BJ (cell line): ENCODE measurements around the gene REX1BD. TPM values are rescaled to one million over a fixed set of nuclear protein-coding genes. Genes with fewer than 3 reads are reported as not detected.
A peak's percentile ranks its signal among the peaks of the same experiment; 100 is the strongest.

Experiments
- CTCF ChIA-PET: fragments of 350-600 bp; formaldehyde crosslinking; extraction: SDS; loops from one replicate; lab custom pipeline; 2021; ENCODE audit warnings: antibody characterized with exemption, inconsistent platforms; lab: Yijun Ruan, JAX
- POLR2A ChIA-PET: fragments of 300-600 bp; sonication (Branson Sonifier 250); formaldehyde crosslinking; extraction: SDS; loops from one replicate; lab custom pipeline; 2021; ENCODE audit warnings: antibody characterized with exemption; lab: Charles Lee
- DNase-seq: peaks from one replicate; pipeline ENCODE4 v3.0.0-alpha.2; 2011; ENCODE audit warnings: low read depth
- H3K27me3 ChIP-seq: 2 replicates; pipeline ENCODE4 v1.6.0; 2011; ENCODE audit warnings: low read length; ENCODE audit not compliant: control insufficient read depth, insufficient read depth
- H3K36me3 ChIP-seq: 2 replicates; pipeline ENCODE4 v1.5.1; 2011; ENCODE audit warnings: low read length; ENCODE audit not compliant: control insufficient read depth, insufficient read depth
- H3K4me3 ChIP-seq: 2 replicates; pipeline ENCODE4 v1.5.1; 2011; ENCODE audit warnings: low read depth, mild to moderate bottlenecking, control low read depth, low read length
- polyA plus RNA-seq: library from polyadenylated mRNA; depleted of rRNA; stranded (reverse); fragments of >200 nt; gene quantifications from 2 replicates; pipeline ENCODE4 v1.2.3, GENCODE V29; 2011
- TF ChIP-seq, protein P1 (sequence below): IDR thresholded peaks from 2 replicates; pipeline ENCODE4 v1.5.1; 2011; ENCODE audit warnings: low read depth, mild to moderate bottlenecking, control low read depth, inconsistent platforms, low read length, moderate library complexity; ENCODE audit not compliant: insufficient read depth

REX1BD gene
- polyA plus RNA-seq, 1 experiment, result 24.3 TPM

DNA sequence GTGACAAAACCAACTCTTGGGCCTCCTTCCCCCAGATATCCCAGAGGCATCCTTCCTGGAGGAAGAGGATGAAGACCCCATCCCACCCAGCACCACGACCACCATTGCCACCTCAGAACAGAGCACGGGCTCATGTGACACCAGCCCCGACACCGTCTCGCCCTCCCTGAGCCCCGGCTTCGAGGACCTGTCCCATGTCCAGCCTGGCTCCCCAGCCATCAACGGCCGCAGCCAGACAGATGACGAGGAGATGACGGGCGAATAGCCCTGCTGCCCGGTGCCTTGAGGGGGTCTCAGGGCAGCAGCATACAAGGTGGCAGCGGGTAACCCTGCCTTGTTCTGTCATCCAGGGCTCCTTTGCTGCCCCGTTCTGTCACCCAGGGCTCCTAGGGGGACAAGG is 20.2 kb upstream of the REX1BD start:
- H3K36me3 ChIP-seq, result peaks cover 22% of the 10 kb centered on the region
- no peak overlapping the region for H3K4me3 ChIP-seq
- TF ChIP-seq, protein P1, sequence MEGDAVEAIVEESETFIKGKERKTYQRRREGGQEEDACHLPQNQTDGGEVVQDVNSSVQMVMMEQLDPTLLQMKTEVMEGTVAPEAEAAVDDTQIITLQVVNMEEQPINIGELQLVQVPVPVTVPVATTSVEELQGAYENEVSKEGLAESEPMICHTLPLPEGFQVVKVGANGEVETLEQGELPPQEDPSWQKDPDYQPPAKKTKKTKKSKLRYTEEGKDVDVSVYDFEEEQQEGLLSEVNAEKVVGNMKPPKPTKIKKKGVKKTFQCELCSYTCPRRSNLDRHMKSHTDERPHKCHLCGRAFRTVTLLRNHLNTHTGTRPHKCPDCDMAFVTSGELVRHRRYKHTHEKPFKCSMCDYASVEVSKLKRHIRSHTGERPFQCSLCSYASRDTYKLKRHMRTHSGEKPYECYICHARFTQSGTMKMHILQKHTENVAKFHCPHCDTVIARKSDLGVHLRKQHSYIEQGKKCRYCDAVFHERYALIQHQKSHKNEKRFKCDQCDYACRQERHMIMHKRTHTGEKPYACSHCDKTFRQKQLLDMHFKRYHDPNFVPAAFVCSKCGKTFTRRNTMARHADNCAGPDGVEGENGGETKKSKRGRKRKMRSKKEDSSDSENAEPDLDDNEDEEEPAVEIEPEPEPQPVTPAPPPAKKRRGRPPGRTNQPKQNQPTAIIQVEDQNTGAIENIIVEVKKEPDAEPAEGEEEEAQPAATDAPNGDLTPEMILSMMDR, result no peak
- CTCF ChIA-PET, result interaction anchor here (0.5 to 1.7 kb wide), 3 partner anchors 9 to 20 kb away, joined by 4 to 5 read pairs (median 4); partner anchors contain the start of genes KXD1 and REX1BD
- POLR2A ChIA-PET, result no interaction called here
- no peak for DNase-seq
- H3K27me3 ChIP-seq, result no peaks in the 10 kb centered on the region

DNA sequence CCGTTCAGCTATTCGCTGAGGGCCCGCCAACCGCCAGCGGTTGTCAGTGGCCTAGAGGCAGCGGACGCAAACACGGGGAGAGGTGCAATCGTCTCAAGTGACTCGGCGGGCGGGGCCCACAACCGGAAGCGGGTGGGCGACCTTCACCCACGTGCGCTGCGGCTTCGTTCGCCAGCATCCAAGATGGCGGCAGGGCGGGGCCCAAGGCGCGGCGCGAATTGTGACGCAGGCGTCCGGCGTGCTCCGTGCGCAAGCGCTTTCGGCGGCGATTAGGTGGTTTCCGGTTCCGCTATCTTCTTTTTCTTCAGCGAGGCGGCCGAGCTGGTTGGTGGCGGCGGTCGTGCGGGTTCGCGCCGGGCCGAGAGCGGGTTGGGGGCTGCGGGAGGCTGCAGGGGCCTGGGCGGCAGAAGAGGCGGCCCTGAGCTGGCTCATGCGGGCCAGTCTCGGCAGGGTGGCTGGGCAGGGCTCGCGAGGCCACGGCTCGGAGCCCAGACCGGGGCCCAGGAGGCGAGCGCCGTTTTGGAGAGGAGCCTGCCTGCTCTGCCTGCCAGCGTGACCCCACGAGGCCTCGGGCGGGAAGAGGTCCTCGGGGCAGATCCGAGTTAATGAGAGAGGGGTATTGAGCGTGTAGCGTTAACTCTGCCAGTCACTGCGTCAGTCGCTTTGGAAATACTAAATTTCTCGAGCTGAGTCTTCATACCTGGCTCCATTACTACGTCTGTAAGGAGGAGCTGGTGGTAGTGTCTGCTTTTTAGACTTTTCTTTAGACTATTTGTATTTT is 16.8 kb upstream of the REX1BD start, which contains the start of gene UBA52:
Gene UBA52, plus strand, starts transcription at position 294 of the 781 bp plus-strand sequence. CDS start 1,444 bp downstream, outside the sequence.
- DNase-seq, result peak; percentile 79
- Histone ChIP-seq H3K36me3 (peaks cover 30% of the 10 kb centered on the region), H3K4me3 (peak within 1 kb of the TSS; percentile 81), H3K27me3 (no peaks in the 10 kb centered on the region)
- POLR2A ChIA-PET, result no interaction called here
- CTCF ChIA-PET, result interaction anchor here (0.5 to 3.6 kb wide), 13 partner anchors 9 to 296 kb away, joined by 3 to 37 read pairs (median 3); partner anchors contain the start of genes KXD1 and REX1BD
- TF ChIP-seq, protein P1, result no peak

DNA sequence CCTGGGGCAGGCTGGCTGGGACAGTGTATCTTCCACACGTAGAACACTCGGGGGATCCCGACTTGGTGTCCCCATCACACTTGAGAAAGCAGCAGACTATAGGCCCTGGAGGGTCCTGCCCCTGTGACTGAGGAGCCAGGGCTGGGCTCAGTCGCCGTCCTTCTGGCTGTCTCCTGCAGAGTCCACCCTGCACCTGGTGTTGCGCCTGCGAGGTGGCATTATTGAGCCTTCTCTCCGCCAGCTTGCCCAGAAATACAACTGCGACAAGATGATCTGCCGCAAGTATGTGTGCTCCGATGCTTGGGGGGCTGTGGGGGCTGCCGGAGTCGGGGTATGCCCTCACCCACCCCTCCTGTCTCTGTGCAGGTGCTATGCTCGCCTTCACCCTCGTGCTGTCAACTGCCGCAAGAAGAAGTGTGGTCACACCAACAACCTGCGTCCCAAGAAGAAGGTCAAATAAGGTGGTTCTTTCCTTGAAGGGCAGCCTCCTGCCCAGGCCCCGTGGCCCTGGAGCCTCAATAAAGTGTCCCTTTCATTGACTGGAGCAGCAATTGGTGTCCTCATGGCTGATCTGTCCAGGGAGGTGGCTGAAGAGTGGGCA is 13.8 kb upstream of the REX1BD start:
- TF ChIP-seq, protein P1, result no peak
- Histone ChIP-seq H3K4me3 (no peak overlapping the region), H3K36me3 (peaks cover 20% of the 10 kb centered on the region), H3K27me3 (no peaks in the 10 kb centered on the region)
- CTCF ChIA-PET, result no interaction called here
- DNase-seq, result no peak
- POLR2A ChIA-PET, result no interaction called here

DNA sequence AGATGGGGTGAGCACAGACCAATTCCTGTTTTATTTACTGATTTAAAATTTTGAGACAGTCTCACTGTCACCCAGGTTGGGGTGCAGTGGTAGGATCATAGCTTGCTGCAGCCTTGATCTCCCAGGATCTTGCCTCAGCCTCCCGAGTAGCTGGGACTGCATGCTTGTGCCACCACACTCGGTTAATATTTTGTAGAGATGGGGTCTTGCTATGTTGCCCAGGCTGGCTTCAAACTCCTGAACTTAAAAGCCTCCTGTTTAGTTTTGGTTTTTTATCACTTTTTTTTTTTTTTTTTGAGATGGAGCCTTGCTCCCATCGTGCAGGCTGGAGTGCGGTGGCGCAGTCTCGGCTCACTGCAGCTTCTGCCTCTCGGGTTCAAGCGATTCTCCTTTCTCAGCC is 12.2 kb upstream of the REX1BD start:
- TF ChIP-seq, protein P1, result no peak
- H3K27me3 ChIP-seq, result no peaks in the 10 kb centered on the region
- no peak overlapping the region for H3K4me3 ChIP-seq
- ChIA-PET POLR2A (no interaction called here), CTCF (interaction anchor here (0.5 to 2.8 kb wide), 3 partner anchors 9 to 279 kb away, joined by 3 to 10 read pairs (median 7); partner anchors contain the start of gene REX1BD)
- H3K36me3 ChIP-seq, result peaks cover 20% of the 10 kb centered on the region
- DNase-seq, result no peak

DNA sequence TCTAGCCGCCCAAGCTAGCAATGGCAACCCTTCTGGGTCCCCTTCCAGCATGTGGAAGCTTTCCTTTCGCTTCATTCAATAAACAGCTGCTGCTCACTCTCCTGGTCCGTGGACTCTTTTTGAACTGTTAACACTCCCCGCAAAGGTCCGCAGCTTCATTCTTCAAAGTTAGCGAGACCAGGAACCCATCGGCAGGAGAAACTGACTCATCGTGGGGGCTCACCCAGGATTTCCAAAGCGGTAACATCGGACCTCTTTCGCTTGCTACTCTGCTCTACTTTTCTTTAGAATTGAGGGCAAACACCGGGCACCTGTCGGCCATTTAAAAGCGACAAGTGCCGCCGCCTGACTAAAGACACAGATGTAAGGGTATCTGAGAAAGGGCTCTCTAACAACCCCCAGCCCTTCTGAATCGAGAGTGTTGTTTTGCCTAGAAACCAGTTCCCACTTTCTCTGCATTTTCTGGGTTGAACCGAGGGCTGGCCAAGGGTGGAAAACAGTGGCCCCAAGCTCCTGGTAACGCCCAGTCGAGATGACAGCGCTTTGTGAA is 11.2 kb upstream of the REX1BD start:
- Histone ChIP-seq H3K4me3 (no peak overlapping the region), H3K27me3 (no peaks in the 10 kb centered on the region), H3K36me3 (peaks cover 20% of the 10 kb centered on the region)
- ChIA-PET POLR2A (no interaction called here), CTCF (interaction anchor here (2.4 to 2.8 kb wide), 2 partner anchors 8 to 11 kb away, joined by 7 to 10 read pairs; partner anchors contain the start of gene REX1BD)
- TF ChIP-seq, protein P1, result no peak
- DNase-seq, result no peak
